Measurements from ENCODE around the gene KIAA0232.

GRCh38 chr4:6751611-6752485, 30.7 kb upstream of the KIAA0232 start:
- TF ChIP-seq RXRA (IDR thresholded peaks at IDR 0.05): peak; percentile 61 to 74
- no peak for TF ChIP-seq CTCF (IDR thresholded peaks at IDR 0.05; ENCODE audit: low read depth, low read length, missing input control)
- TF ChIP-seq EGR1 (IDR thresholded peaks at IDR 0.05; ENCODE audit: low read depth in 2 of 2): no peak
- no peak for TF ChIP-seq RAD21 (IDR thresholded peaks at IDR 0.05)
- TF ChIP-seq GABPA (IDR thresholded peaks at IDR 0.05 in 1 of 2, conservative IDR thresholded peaks at IDR 0.05 in 1 of 2): no peak
- TF ChIP-seq YY1 (IDR thresholded peaks at IDR 0.05): no peak
- TF ChIP-seq ZBTB33 (IDR thresholded peaks at IDR 0.05): no peak
- TF ChIP-seq MAX (IDR thresholded peaks at IDR 0.05): no peak
- no peak for TF ChIP-seq TAF1 (conservative IDR thresholded peaks at IDR 0.05)
- no peak for TF ChIP-seq JUND (IDR thresholded peaks at IDR 0.05)
- peak; percentile 81 for TF ChIP-seq FOXA2 (IDR thresholded peaks at IDR 0.05)
